GM21381 (cell line): Measurements from ENCODE around the gene GAK.

Experiments used
- ATAC-seq: cut with Tn5 transposase; IDR thresholded peaks from one replicate; pipeline ENCODE4 v1.9.1; 2021; ENCODE audit warnings: mild to moderate bottlenecking, moderate library complexity; ENCODE audit not compliant: unreplicated experiment

Gene GAK

GRCh38 chr4:833156-833555, 99.0 kb downstream of the GAK start:
- no peak for ATAC-seq

DNA sequence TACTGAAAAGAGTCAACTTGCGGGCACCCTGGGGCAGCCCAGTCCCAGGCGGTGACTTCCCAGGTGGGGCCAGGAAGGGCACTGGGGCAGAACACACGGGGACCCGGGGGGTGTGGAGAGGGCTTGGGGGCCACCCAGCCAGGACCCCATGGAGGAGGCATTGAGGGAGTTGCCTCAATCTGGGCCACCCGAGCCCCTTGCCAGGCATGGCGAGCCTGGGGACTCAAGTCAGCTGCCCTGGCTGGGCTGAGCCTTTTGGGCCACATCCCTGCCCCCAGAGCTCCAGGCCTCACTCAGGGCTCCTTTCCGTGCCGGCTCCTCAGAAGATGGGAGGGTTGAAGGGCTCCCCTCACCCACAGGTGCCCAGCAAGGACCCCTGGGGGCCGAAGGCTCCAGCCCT, 99.6 kb downstream of the GAK start:
- ATAC-seq, result no peak

DNA sequence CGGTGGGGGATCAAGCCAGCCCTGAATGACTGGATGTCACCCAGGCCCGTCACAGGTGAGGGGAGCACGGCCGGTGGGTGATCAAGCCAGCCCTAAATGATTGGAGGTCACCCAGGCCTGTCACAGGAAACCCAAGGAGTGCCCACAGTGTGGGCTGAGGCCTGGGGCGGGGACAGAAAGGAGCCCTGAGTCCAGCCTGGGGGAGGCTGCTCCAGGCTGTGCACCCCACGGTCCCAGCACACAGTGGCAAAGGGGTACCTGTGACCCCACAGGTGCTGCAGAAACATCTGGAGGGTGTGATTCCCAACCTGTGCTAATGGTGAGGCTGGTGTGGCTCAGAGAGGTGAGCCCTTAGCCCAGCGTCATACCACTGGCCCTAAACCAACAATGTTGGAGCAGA, 100.0 kb downstream of the GAK start:
- no peak for ATAC-seq

GRCh38 chr4:831483-831805, 100.7 kb downstream of the GAK start:
- no peak for ATAC-seq

- ATAC-seq, result no peak
These were observed 101.3 kb downstream of the GAK start for GRCh38 chr4:830601-831482.

- ATAC-seq, result no peak
These were observed 102.1 kb downstream of the GAK start for GRCh38 chr4:829761-830600.

GRCh38 chr4:829291-829690, 102.8 kb downstream of the GAK start:
- ATAC-seq, result no peak

- no peak for ATAC-seq
These were observed 103.4 kb downstream of the GAK start for GRCh38 chr4:828641-829271.

- ATAC-seq, result no peak
These were observed 104.7 kb downstream of the GAK start for GRCh38 chr4:827209-828081.

DNA sequence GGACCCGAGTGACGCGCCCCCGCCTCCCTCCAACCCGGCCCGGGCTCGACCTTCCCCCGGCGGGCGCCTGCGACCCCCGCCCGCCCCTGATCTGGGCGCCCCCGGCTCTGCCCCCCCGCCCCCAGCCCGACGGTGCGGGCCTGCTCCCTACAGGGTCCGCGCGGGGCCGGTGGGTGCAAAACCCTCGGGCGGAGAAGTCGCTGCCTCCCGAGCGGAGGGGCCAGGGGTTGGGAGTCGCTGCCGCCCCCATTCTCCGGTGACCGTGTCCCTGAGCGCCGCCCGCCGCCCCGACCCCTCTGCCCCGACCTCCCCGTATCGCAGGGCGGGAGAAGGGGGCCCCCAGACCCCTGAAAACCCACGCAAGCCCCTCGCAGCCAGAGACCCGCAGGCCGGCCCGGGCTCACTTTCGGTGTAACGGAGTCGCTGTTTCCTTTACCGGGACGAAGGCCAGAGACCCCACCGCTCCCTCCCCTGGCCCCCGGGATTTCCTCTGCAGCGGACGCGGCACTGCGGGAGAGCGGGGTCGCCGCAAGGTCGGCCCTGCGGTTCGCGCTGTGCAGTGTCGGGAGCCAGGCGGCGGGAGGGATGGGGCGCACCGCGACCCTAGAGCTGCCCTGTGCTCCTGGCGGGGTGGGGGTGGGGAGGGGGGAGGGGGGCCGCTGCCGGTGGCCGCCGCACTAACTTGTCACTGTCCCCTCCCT, 105.5 kb downstream of the GAK start:
- ATAC-seq, result no peak

GRCh38 chr4:825971-826330, 106.2 kb downstream of the GAK start, which contains the start of gene CPLX1:
TSS of gene CPLX1 (minus strand) at chr4:826129. CDS start at chr4:824522, 1,607 bp downstream.
- ATAC-seq, result no peak

- no peak for ATAC-seq
These were observed 106.8 kb downstream of the GAK start for GRCh38 chr4:825063-825970.

- no peak for ATAC-seq
These were observed 107.6 kb downstream of the GAK start for GRCh38 chr4:824461-825062.

GRCh38 chr4:823761-824460, 108.2 kb downstream of the GAK start:
- ATAC-seq, result no peak

GRCh38 chr4:823176-823760, 108.8 kb downstream of the GAK start:
- no peak for ATAC-seq

- no peak for ATAC-seq
These were observed 109.5 kb downstream of the GAK start for GRCh38 chr4:822361-823175.

DNA sequence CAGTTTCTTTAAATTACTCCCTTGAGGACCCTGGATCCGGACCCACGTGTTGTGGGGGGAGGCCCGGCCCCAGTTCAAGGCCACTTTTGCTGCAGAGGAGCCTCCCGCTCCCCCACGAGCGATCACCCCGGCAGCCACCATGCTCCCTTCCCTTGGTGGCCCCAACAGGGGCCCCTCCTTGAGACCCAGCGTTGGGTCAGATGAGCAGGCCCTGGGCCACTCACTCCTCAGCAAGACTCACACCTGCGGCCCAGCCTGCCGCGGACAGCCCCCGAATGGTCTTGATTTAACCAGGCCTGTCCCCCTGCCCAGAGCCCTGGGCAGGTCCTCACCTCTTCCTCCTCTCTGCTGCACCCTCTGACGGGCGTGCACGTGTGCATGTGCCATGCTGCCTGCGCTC, 110.5 kb downstream of the GAK start:
- no peak for ATAC-seq
